ENCODE data around the gene CTAG1A. TPM values are rescaled to one million over a fixed set of nuclear protein-coding genes. Genes with fewer than 3 reads are reported as not detected.
"Not testable (repeated sequence)": the region's sequence is repeated elsewhere in the genome, so short reads cannot be mapped to it uniquely, and the experiment has no call there.

The CTAG1A gene
- not detected in 2 replicates for total RNA-seq (2014; rRNA removed; shearing (Covaris generic))

DNA sequence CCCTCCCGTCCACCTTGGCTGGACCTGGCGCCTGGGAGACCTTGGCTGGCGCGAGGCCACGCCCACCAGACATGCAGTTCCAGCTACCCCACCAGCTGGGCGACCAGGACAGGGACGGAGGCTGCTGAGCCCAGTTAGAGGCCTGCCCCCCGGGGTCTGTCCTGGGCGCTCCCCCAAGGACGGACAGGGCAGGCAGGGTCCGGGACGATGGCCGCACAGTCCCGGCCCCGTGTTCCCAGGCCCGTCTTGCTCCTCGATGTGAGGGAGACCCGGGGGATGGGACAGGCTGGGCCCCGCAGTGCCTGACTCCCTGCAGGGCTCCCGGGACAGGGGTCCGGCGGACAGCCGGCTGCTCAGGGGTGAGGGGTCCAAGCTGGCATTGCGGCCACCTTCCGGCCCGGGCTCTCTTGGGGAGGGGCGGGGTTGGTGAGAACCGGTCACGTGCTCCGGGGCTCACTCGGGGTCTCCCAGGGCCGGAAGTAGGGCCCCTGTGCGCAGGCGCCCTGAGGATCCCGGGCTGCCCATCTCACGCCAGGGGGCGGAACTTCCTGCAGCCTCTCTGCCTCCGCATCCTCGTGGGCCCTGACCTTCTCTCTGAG, at the start of gene CTAG1A:
Gene CTAG1A, plus strand, starts transcription at position 549 of the 599 bp plus-strand sequence. CDS start 74 bp downstream, outside the sequence.
- not testable (repeated sequence) for H3K4me3 ChIP-seq; H3K27ac ChIP-seq; H3K4me1 ChIP-seq (replicated peaks); H3K9me3 ChIP-seq (replicated peaks); H3K36me3 ChIP-seq; H3K27me3 ChIP-seq (replicated peaks); DNase-seq (ENCODE audit: low read depth in 1 of 2, low spot score in 2 of 2)

DNA sequence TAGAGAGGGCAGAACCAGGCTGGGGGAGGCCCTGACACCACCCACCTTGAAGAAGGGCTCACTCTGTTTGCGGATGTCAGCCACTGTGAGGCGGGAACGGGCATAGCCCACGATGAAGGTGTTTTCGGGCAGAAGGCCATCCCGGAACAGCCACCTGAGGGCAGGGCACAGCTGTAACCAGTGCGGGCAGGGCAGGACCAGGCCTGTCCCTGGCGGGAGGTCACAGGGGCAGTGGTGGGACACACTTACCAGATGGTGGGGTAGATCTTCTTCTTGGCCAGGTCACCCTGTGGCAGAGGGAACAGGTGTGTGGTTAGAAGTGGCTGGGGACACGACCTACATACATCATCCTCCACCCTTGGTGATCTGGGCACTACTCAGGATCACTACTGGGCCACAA, 49.0 kb upstream of the CTAG1A start:
- H3K27ac ChIP-seq, result no peak overlapping the region
- DNase-seq (ENCODE audit: low read depth in 1 of 2, low spot score in 2 of 2), result no peak
- H3K4me1 ChIP-seq (replicated peaks), result peaks cover 18% of the 10 kb centered on the region
- no peak overlapping the region for H3K4me3 ChIP-seq
- no peaks in the 10 kb centered on the region for H3K9me3 ChIP-seq (replicated peaks)
- H3K27me3 ChIP-seq (replicated peaks), result no peaks in the 10 kb centered on the region
- H3K36me3 ChIP-seq, result peaks cover 42% of the 10 kb centered on the region

DNA sequence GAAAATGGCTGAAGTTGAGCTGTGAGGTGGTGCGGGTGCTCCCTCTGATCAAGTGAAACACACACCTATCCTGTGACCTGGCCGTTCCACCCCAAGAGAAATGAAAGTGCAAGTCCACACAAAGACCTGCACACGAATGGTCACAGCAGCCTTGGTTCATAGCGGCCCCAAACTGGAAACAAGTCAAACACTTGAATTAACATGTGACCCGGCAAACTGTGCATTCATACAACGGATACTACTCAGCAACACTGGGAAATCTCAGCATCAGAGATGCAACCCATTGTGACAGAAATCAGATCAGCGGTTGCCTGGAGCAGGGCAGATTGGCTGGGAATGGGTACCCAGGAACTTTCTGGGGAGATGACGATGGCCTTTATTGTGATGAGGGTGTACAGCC, 45.9 kb upstream of the CTAG1A start:
- Histone ChIP-seq H3K36me3 (peaks cover 32% of the 10 kb centered on the region), H3K4me1 (replicated peaks) (peaks cover 34% of the 10 kb centered on the region), H3K27ac (no peak overlapping the region), H3K4me3 (no peak overlapping the region), H3K27me3 (replicated peaks) (no peaks in the 10 kb centered on the region), H3K9me3 (replicated peaks) (no peaks in the 10 kb centered on the region)
- no peak for DNase-seq (ENCODE audit: low read depth in 1 of 2, low spot score in 2 of 2)

DNA sequence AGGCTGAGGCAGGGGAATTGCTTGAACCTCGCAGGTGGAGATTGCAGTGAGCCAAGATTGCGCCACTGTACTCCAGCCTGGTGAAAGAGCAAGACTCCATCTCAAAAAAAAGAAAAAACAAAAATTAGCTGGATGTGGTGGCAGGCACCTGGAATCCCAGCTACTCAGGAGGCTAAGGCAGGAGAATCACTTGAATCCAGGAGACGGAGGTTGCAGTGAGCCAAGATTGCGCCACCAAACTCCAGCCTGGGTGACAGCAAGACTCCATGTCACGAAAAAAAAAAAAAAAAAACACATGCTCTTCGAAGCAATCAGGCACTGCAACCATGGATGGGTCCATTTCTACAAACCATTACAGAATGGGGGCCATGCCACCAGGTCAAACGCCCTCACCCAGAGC, 44.6 kb upstream of the CTAG1A start:
- H3K27ac ChIP-seq; H3K9me3 ChIP-seq (replicated peaks); DNase-seq (ENCODE audit: low read depth in 1 of 2, low spot score in 2 of 2); H3K27me3 ChIP-seq (replicated peaks); H3K4me3 ChIP-seq: not testable (repeated sequence)
- H3K4me1 ChIP-seq (replicated peaks), result peaks cover 29% of the 10 kb centered on the region
- peaks cover 28% of the 10 kb centered on the region for H3K36me3 ChIP-seq

DNA sequence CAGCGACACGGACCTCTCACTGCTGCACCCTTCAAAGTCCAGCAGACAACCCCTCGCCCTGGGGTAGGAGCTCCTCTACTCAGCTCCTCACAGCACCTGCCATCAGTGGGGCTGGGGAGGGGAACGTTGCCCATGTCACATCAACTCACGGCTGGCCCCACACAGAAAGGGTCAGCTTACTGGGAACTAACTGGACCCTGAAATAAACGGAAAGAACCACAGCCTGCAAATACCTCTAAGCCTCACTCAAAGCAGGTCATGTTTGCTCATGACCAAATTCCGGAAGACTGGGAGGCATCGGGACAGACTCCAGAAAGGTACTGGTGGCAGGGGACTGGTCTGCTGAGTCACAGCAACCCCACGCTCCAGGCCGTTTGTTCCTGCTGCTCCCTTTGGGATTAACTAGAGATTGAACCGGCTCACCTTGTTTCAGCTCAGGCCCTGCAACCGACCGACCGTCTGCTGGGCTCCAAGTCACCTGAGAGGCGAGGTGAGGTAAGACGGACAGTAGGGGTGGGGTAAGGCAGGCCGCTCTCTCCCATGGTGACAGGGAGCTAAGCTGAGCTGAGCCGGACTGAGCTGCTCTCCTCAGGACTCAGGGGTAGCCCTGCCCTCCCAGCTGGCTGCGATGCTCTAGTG, 43.9 kb upstream of the CTAG1A start:
- peaks cover 29% of the 10 kb centered on the region for H3K36me3 ChIP-seq
- H3K4me3 ChIP-seq, result no peak overlapping the region
- H3K27me3 ChIP-seq (replicated peaks), result no peaks in the 10 kb centered on the region
- peak; percentile 40 to 59 for DNase-seq (ENCODE audit: low read depth in 1 of 2, low spot score in 2 of 2)
- H3K27ac ChIP-seq, result peak overlapping the region; percentile 98
- H3K4me1 ChIP-seq (replicated peaks), result peaks cover 31% of the 10 kb centered on the region
- H3K9me3 ChIP-seq (replicated peaks), result no peaks in the 10 kb centered on the region

DNA sequence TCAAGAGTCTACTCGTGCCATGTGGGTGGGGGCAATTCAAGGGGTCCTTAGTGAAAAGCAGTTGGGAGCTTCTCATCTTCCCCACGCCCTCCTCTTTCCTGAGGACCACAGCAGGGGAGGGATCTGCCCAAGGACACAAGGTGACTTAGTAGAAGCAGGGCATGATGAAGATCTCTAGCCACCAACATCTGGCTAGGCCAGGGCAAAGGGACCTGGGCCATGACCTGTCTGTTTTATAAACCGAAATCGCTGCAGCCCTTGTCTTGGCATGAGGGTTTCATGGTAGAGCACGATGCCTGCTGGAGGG, 43.4 kb upstream of the CTAG1A start:
- no peak for DNase-seq (ENCODE audit: low read depth in 1 of 2, low spot score in 2 of 2)
- Histone ChIP-seq H3K27me3 (replicated peaks) (no peaks in the 10 kb centered on the region), H3K9me3 (replicated peaks) (no peaks in the 10 kb centered on the region), H3K27ac (peak overlapping the region; percentile 98), H3K4me3 (no peak overlapping the region), H3K36me3 (peaks cover 32% of the 10 kb centered on the region), H3K4me1 (replicated peaks) (peaks cover 34% of the 10 kb centered on the region)

DNA sequence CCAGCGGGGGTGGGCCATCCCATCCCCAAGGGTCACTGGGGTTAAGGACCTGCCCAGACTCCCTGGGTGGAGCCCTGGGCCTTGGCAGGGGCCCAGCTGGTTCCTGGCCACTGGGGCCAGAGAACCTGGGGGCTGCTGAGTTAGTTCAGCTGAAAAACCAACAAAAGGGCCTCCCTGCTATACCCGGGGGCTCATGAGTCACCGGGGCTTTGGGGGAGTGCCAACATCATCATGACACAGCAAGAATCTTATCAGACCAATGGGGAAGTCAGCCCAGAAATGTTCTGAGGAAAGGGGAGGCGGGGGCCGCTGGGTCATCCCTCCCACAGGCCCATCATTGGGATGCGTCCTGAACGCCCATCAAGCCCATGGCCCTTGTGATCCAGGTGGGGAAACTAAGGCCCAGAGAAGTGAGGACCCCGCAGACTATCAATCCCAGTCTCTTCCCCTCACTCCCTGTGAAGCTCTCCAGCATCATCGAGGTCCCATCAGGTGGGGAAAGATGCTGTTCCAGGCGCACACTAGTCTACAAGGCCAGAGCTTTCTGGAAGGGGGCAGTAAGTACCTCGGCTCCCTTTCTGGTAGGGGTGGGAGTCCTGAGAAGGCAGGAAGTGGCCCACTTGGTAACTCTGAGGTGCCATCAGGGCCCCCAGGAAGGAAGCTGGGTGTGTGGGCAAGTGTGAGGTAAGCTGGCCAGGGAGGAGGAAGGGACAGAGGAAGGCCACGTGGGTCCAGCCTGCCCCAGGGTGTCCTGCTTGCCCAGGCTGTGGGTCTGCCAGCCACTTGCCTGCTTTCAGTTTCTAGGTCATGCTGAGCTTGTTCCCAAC, 42.8 kb upstream of the CTAG1A start:
- Histone ChIP-seq H3K4me3 (0 out of 2 replicates have a peak overlapping the region, but pooled peaks have one; percentile 8), H3K27ac (peak overlapping the region; percentile 98), H3K36me3 (peaks cover 32% of the 10 kb centered on the region), H3K27me3 (replicated peaks) (no peaks in the 10 kb centered on the region), H3K9me3 (replicated peaks) (no peaks in the 10 kb centered on the region), H3K4me1 (replicated peaks) (peaks cover 34% of the 10 kb centered on the region)
- DNase-seq (ENCODE audit: low read depth in 1 of 2, low spot score in 2 of 2), result peak; percentile 91 to 94

DNA sequence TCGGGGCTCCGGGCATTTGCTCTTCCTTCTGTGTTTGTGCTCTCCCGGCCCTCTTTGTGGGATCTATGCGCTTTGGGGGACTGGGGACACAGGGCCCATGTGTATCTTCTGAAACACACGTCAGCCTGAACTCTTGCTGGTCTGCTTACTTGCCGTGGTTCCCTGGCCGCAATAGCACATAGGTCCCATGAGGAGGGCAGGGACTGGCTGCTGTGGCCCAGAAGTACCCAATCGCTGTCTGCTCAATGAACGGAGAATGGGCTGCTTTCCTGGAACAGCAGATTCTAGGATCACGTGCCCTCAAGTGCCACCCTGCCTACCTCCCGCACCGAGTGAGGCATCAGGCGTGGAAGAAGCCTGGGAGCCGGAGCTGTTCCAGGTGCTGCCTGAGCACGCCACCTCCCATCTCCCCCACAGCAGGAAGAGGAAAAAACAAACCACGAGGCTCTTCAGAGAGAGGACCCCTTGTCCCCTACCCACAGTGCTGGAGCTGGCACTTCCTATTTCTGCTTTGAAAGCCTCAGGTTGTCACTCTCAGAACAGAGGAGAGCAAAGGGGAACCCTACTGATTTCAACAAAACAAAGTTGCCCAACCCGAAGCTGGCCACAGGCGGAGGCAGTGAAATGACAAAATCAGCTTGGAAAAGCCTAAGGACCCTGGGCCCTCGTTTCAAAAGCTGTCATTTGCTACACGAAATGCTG, 42.1 kb upstream of the CTAG1A start:
- Histone ChIP-seq H3K27me3 (replicated peaks) (no peaks in the 10 kb centered on the region), H3K4me3 (no peak overlapping the region), H3K9me3 (replicated peaks) (no peaks in the 10 kb centered on the region), H3K4me1 (replicated peaks) (peaks cover 34% of the 10 kb centered on the region), H3K36me3 (peaks cover 36% of the 10 kb centered on the region), H3K27ac (peak overlapping the region; percentile 98)
- no peak for DNase-seq (ENCODE audit: low read depth in 1 of 2, low spot score in 2 of 2)

DNA sequence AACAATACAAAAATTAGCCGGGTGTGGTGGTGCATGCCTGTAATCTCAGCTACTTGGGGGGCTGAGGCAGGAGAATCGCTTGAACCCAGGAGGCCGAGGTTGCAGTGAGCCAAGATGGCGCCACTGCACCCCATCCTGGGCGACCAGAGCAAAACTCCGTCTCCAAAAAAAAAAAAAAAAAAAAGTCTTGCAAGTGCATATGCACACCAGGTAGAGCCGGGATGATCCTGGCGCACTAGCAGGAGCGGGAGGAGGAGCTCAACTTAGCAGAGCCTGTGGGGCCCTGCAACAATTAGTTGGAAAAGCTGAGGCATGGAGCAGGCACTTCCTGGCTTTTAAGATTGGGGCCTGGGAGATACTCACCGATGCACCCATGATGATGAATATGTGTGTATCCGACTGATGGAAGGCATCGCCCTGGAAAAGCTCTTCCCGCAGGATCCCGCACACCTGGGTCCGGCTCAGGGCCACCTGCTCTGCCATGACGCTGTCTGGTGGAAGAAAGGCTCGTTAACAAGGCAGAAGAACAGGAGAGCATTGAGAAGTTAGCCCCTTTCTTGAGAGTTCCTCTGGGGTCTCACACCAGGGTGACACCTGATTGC, 39.2 kb upstream of the CTAG1A start:
- Histone ChIP-seq H3K4me1 (replicated peaks) (peaks cover 48% of the 10 kb centered on the region), H3K4me3 (peak overlapping the region; percentile 83; the same call in 1 of the 2 replicates), H3K27me3 (replicated peaks) (no peaks in the 10 kb centered on the region), H3K27ac (no peak overlapping the region), H3K9me3 (replicated peaks) (no peaks in the 10 kb centered on the region), H3K36me3 (peaks cover 34% of the 10 kb centered on the region)
- DNase-seq (ENCODE audit: low read depth in 1 of 2, low spot score in 2 of 2), result no peak

DNA sequence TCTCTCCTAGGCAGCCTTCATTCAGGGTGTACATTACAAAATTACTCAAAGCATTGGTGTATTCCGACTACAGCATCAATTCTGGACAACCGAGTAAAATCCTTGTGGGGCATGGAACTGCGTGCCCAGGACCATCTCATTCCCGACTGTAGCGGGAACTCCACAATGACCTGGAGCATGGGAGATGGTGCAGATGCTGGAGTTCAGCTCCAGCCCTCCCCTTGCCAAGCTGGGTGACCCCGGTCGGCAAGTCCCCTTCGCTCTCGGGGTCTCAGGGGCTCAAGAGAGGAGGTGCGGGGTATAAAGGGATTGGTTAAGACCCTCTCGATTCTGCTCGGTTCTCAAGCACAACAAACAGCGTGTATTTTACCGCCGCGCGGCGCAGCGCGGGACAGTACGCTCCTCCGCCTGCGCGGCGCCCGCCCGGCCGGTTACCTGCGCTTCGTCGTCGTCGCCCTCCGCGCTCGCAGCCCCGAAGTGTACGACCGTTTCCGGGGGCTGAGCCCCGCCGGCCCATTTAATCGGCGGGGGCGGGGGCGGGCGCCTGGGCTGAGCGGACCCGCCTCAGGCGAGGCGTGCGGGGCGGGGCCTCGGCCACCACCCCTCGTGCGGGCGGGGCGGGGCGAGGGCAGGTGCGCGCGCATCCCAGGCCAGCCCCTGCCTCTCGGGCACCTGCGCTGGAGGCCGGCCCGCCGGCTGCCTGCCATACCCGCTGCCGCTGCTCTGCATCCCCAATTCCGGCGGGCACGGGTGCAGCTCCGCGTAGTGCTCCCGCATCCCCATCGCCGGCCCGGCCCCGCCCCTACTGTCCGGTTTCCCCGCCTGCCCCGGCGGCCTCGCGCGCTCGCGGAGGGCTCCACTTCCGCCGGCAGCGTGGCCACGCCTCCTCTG, 38.3 kb upstream of the CTAG1A start, which contains the start of gene G6PD:
Gene G6PD, minus strand, starts transcription at position 493 of the 891 bp plus-strand sequence. CDS start 691 bp downstream, outside the sequence.
- no peaks in the 10 kb centered on the region for H3K27me3 ChIP-seq (replicated peaks)
- peak within 1 kb of the TSS; percentile 79 for H3K27ac ChIP-seq
- H3K4me1 ChIP-seq (replicated peaks), result peaks cover 43% of the 10 kb centered on the region
- peaks cover 32% of the 10 kb centered on the region for H3K36me3 ChIP-seq
- DNase-seq (ENCODE audit: low read depth in 1 of 2, low spot score in 2 of 2), result peak; percentile 48 to 61
- no peaks in the 10 kb centered on the region for H3K9me3 ChIP-seq (replicated peaks)
- peak within 1 kb of the TSS; percentile 83 for H3K4me3 ChIP-seq

DNA sequence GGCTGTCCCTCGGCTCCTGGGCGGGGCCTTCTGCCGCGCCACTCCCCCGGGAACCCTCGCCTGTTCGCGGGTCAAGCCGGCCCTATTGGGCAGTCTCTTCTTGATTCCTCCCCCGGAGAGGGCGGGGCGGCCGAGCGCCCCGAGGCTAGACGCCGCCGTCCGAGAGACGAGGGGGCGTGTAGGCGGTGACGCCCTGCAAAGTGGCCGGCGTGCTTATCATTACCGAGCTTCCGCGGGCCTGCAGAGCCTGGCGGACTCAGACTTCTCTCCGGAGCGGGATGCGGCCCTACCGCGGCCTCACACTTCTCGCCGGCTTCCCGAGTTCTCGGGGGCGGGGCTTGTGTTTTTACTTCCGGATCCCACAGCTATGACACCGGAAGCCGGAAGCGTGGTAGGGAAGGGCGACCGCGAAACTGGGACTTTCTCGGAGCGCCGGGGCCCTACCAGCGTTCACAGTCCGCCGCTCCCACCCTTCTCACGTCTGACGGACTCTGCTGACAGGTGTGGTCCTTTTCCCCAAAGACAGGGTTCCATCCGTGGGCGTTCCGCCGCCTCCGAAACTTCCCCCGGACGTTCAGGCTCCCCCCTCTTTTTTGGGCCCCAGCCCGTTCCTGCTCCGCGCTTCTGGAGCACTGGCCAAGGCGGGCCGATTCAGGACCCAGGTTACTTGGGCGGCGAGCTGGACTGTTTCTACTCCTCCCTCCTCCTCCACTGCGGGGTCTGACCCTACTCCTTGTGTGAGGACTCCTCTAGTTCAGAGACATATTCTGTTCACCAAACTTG, 37.5 kb upstream of the CTAG1A start, which contains the start of gene IKBKG:
Gene IKBKG, plus strand, starts transcription at position 376 of the 783 bp plus-strand sequence. CDS start 4,383 bp downstream, outside the sequence.
- no peaks in the 10 kb centered on the region for H3K9me3 ChIP-seq (replicated peaks)
- peak within 1 kb of the TSS; percentile 83 for H3K4me3 ChIP-seq

DNA sequence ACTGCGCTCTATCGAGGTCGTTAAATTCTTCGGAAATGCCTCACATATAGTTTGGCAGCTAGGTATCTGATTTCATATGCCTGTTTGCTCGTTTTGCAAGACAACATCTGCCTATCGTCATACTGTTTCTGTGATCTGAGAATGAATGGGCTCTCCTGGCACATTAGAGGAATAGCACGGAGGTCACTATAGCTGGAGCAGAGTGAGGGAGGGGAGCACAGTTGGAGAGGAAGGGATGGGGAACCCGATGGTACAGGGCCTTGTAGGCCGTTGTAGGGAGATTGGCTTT, 37.0 kb upstream of the CTAG1A start:
- peak overlapping the region; percentile 83 for H3K4me3 ChIP-seq
- H3K27me3 ChIP-seq (replicated peaks), result no peaks in the 10 kb centered on the region
- H3K4me1 ChIP-seq (replicated peaks), result peaks cover 29% of the 10 kb centered on the region
- no peaks in the 10 kb centered on the region for H3K9me3 ChIP-seq (replicated peaks)
- DNase-seq (ENCODE audit: low read depth in 1 of 2, low spot score in 2 of 2), result no peak
- peaks cover 24% of the 10 kb centered on the region for H3K36me3 ChIP-seq
- peak overlapping the region; percentile 79 for H3K27ac ChIP-seq

More for the DNA sequence above, 37.5 kb upstream of the CTAG1A start, which contains the start of gene IKBKG:
- no peaks in the 10 kb centered on the region for H3K27me3 ChIP-seq (replicated peaks)
- peaks cover 34% of the 10 kb centered on the region for H3K4me1 ChIP-seq (replicated peaks)
- H3K36me3 ChIP-seq, result peaks cover 28% of the 10 kb centered on the region
- peak within 1 kb of the TSS; percentile 79 for H3K27ac ChIP-seq
- peak; percentile 91 to 96 for DNase-seq (ENCODE audit: low read depth in 1 of 2, low spot score in 2 of 2)
